A549 (cell line): ENCODE results near the gene EFHD1. TPM values are rescaled to one million over a fixed set of nuclear protein-coding genes. Genes with fewer than 3 reads are reported as not detected.

Source experiments
- ATAC-seq, 2 experiments: fragments of 200-7000 bp in 1 of 2; fragments of >200 bp in 1 of 2; cut with Nextera tagmentation in 1 of 2; cut with Tn5 transposase in 1 of 2; 3 replicates each; pipeline versions ENCODE4 v1.8.0 to v1.9.1; 2018 to 2020; ENCODE audit warnings: mild to moderate bottlenecking in 1 of 2, moderate library complexity in 1 of 2
- CTCF ChIA-PET: fragments of 300-600 bp; sonication (Branson Sonifier 250); formaldehyde crosslinking; extraction: SDS; loops from one replicate; lab custom pipeline; 2021; ENCODE audit warnings: antibody characterized with exemption, inconsistent platforms; lab: Yijun Ruan, JAX
- POLR2A ChIA-PET: fragments of 350-600 bp; formaldehyde crosslinking; extraction: SDS; loops from one replicate; lab custom pipeline; 2021; ENCODE audit warnings: antibody characterized with exemption, inconsistent platforms; lab: Yijun Ruan, JAX
- DNase-seq, 2 experiments: peaks; one replicate each; pipeline versions ENCODE4 v3.0.0 to v3.0.0-alpha.2; 2011 to 2016; ENCODE audit warnings: low read depth in 1 of 2, low spot score in 1 of 2
- FAIRE-seq: peaks from 2 replicates; lab custom pipeline; 2011; peaks lifted over from hg19 to GRCh38; lab: Jason Lieb, UNC
- H3K27ac ChIP-seq, 2 experiments: fragments of >200 bp; sonication (Bioruptor Twin); formaldehyde crosslinking; 3 replicates each; pipeline ENCODE4 v1.5.1; 2016 to 2017
- H3K4me1 ChIP-seq: fragments of >200 bp; sonication (Bioruptor Twin); formaldehyde crosslinking; 3 replicates; pipeline ENCODE4 v1.6.1; 2016
- H3K4me2 ChIP-seq: fragments of >200 bp; sonication (Bioruptor Twin); formaldehyde crosslinking; 3 replicates; pipeline ENCODE4 v1.6.1; 2016
- H3K4me3 ChIP-seq: fragments of >200 bp; sonication (Bioruptor Twin); formaldehyde crosslinking; 3 replicates; pipeline ENCODE4 v1.5.1; 2016
- H3K9me3 ChIP-seq: fragments of >200 bp; sonication (Bioruptor Twin); formaldehyde crosslinking; 3 replicates; pipeline ENCODE4 v1.6.1; 2016
- BHLHE40 ChIP-seq: IDR thresholded peaks from 2 replicates; pipeline ENCODE4 v1.6.1; 2012; ENCODE audit warnings: low read depth, low read length, inconsistent platforms
- CHD2 ChIP-seq: fragments of 150-350 bp; IDR thresholded peaks from 2 replicates; pipeline ENCODE4 v1.6.1; 2014; ENCODE audit warnings: low read length; ENCODE audit not compliant: partially characterized antibody
- CHD4 ChIP-seq: fragments of 200-600 bp; sonication (generic); IDR thresholded peaks from 2 replicates; pipeline ENCODE4 v1.6.1; 2016; ENCODE audit warnings: antibody characterized with exemption, mild to moderate bottlenecking, borderline replicate concordance
- E2F6 ChIP-seq: IDR thresholded peaks from 2 replicates; pipeline ENCODE4 v1.6.1; 2012; ENCODE audit warnings: low read depth, borderline replicate concordance
- EHF ChIP-seq: fragments of 250-450 bp; sonication (Bioruptor Pico); IDR thresholded peaks from 2 replicates; pipeline ENCODE4 v1.5.0; 2020; ENCODE audit warnings: mild to moderate bottlenecking
- ESRRA ChIP-seq: fragments of 150-350 bp; IDR thresholded peaks from 2 replicates; pipeline ENCODE4 v1.6.1; 2014; ENCODE audit warnings: mild to moderate bottlenecking, low read length, borderline replicate concordance
- FOXS1 ChIP-seq: fragments of 250-450 bp; sonication (Bioruptor Pico); IDR thresholded peaks from 2 replicates; pipeline ENCODE4 v1.5.0; 2020; ENCODE audit warnings: mild to moderate bottlenecking, moderate library complexity
- GATA3 ChIP-seq: IDR thresholded peaks from 2 replicates; pipeline ENCODE4 v1.6.1; 2012; ENCODE audit warnings: borderline replicate concordance
- HES2 ChIP-seq: fragments of >200 bp; sonication (Bioruptor Twin); formaldehyde crosslinking; IDR thresholded peaks from 2 replicates; pipeline ENCODE4 v1.6.1; 2016
- HEYL ChIP-seq: fragments of 250-450 bp; sonication (Bioruptor Pico); IDR thresholded peaks from 2 replicates; pipeline ENCODE4 v1.8.0; 2021; ENCODE audit warnings: mild to moderate bottlenecking, moderate library complexity
- JUN ChIP-seq, 2 experiments: fragments of >200 bp; sonication (Bioruptor Twin); formaldehyde crosslinking; IDR thresholded peaks; 2 replicates in 1 of 2; 3 replicates in 1 of 2; pipeline ENCODE4 v1.6.1; 2016 to 2017
- MAZ ChIP-seq: fragments of 150-350 bp; IDR thresholded peaks from 2 replicates; pipeline ENCODE4 v1.6.1; 2014; ENCODE audit warnings: antibody characterized with exemption, low read depth, low read length, borderline replicate concordance
- MYC ChIP-seq: IDR thresholded peaks from 2 replicates; pipeline ENCODE4 v1.6.1; 2012; ENCODE audit warnings: mild to moderate bottlenecking, inconsistent platforms, low read length, improper control_type of control experiment, borderline replicate concordance
- NPAS2 ChIP-seq: fragments of 250-450 bp; sonication (Bioruptor Pico); IDR thresholded peaks from 2 replicates; pipeline ENCODE4 v1.8.0; 2022; ENCODE audit warnings: mild to moderate bottlenecking, moderate library complexity, borderline replicate concordance
- PHF8 ChIP-seq: fragments of 200-600 bp; sonication (generic); IDR thresholded peaks from 2 replicates; pipeline ENCODE4 v1.6.1; 2016; ENCODE audit warnings: low read depth, mild to moderate bottlenecking, antibody characterized with exemption, moderate library complexity, borderline replicate concordance
- POLR2A ChIP-seq: IDR thresholded peaks from 2 replicates; pipeline ENCODE4 v1.6.1; 2012; ENCODE audit warnings: mild to moderate bottlenecking, low read length
- POLR2AphosphoS2 ChIP-seq: conservative IDR thresholded peaks from 2 replicates; pipeline ENCODE4 v1.6.1; 2012; ENCODE audit warnings: low read length, improper control_type of control experiment, inconsistent platforms
- RARB ChIP-seq: fragments of 250-450 bp; sonication (Bioruptor Pico); IDR thresholded peaks from 2 replicates; pipeline ENCODE4 v1.8.0; 2021; ENCODE audit warnings: mild to moderate bottlenecking, moderate library complexity
- RCOR1 ChIP-seq: fragments of 150-350 bp; IDR thresholded peaks from 2 replicates; pipeline ENCODE4 v1.6.1; 2014; ENCODE audit warnings: antibody characterized with exemption, low read length, low read depth
- REST ChIP-seq: fragments of 200-600 bp; sonication (generic); IDR thresholded peaks from 2 replicates; pipeline ENCODE4 v1.6.1; 2016; ENCODE audit warnings: antibody characterized with exemption, mild to moderate bottlenecking, moderate library complexity
- TP53 ChIP-seq: fragments of 250-450 bp; sonication (Bioruptor Pico); IDR thresholded peaks from 2 replicates; pipeline ENCODE4 v1.5.0; 2021; ENCODE audit warnings: mild to moderate bottlenecking, moderate library complexity
- USF2 ChIP-seq: fragments of 450-650 bp; IDR thresholded peaks from 2 replicates; pipeline ENCODE4 v1.6.1; 2014; ENCODE audit warnings: antibody characterized with exemption
- ZC3H11A ChIP-seq: fragments of 450-650 bp; IDR thresholded peaks from 2 replicates; pipeline ENCODE4 v1.6.1; 2014; ENCODE audit warnings: antibody characterized with exemption, mild to moderate bottlenecking
- WGBS: methylation state at CpG from one replicate; pipeline ENCODE4 v1.1.6; 2017; ENCODE audit errors: missing lambda C conversion rate; 5-methylcytosine and 5-hydroxymethylcytosine counted together
- polyA plus RNA-seq, 4 experiments: library from polyadenylated mRNA; depleted of rRNA in 3 of 4; stranded (reverse); fragments of >200 nt; fragmentation: RNase III in 1 of 4; extraction: RNeasy Plus Mini Kit Qiagen cat#74134 plus additional on column Dnase treatment in 1 of 4; gene quantifications; 2 replicates in 3 of 4; 3 replicates in 1 of 4; pipeline ENCODE4 v1.2.3, GENCODE V29; 2011 to 2017

The EFHD1 gene
- polyA plus RNA-seq, 2 of the 4 experiments (the other 2 are of a cell fraction) = 1.5 to 2.3 TPM

- POLR2A ChIA-PET = no interaction called here
- H3K4me3 ChIP-seq = no peak overlapping the region
- H3K4me1 ChIP-seq = peaks cover 16% of the 10 kb centered on the region
- TF ChIP-seq RARB (CRISPR knock-in tag) = no peak
- TF ChIP-seq CHD2 = no peak
- TF ChIP-seq EHF (CRISPR knock-in tag) = no peak
- TF ChIP-seq ESRRA = no peak
- TF ChIP-seq MYC = no peak
- no peaks in the 10 kb centered on the region for H3K9me3 ChIP-seq
- CTCF ChIA-PET = interaction anchor here (0.8 kb wide), 1 partner anchor 34 kb away, joined by 6 read pairs; no protein-coding TSS in a partner anchor
- WGBS = 84% methylated on average over 9 of the region's 9 CpGs
- DNase-seq (no peak), FAIRE-seq (no peak), ATAC-seq (no peak)
- no peak overlapping the region for H3K27ac ChIP-seq
- no peak overlapping the region for H3K4me2 ChIP-seq
Measured at GRCh38 chr2:232621186-232621585, 12.2 kb upstream of the EFHD1 start.

- TF ChIP-seq REST (no peak), MAZ (no peak), BHLHE40 (no peak), NPAS2 (CRISPR knock-in tag) (no peak), JUN (IDR thresholded peaks at IDR 0.05) (no peak), E2F6 (no peak), HES2 (no peak), POLR2A (no peak), FOXS1 (CRISPR knock-in tag) (no peak), HEYL (no peak), PHF8 (no peak), TP53 (CRISPR knock-in tag) (no peak), USF2 (no peak), POLR2AphosphoS2 (no peak), ESRRA (no peak), RCOR1 (no peak), CHD4 (no peak), RARB (CRISPR knock-in tag) (no peak), GATA3 (no peak), ZC3H11A (no peak)
- Histone ChIP-seq H3K4me1 (peaks cover 16% of the 10 kb centered on the region), H3K4me3 (no peak overlapping the region), H3K9me3 (no peaks in the 10 kb centered on the region), H3K27ac (no peak overlapping the region), H3K4me2 (no peak overlapping the region)
- DNase-seq (no peak), FAIRE-seq (no peak), ATAC-seq (no peak)
- ChIA-PET POLR2A (no interaction called here), CTCF (no interaction called here)
- WGBS = 67% methylated on average over 7 of the region's 7 CpGs
Measured at GRCh38 chr2:232622563-232622962, 10.8 kb upstream of the EFHD1 start.
